ENCODE results near the gene GXYLT1. TPM values are rescaled to one million over a fixed set of nuclear protein-coding genes. Genes with fewer than 3 reads are reported as not detected.

GXYLT1 gene
- total RNA-seq: 10 to 100 TPM in 1 of 2 donors, 1 to 10 TPM in 1; 9.6 to 14.3 TPM

GRCh38 chr12:42144408-42145196, at the start of gene GXYLT1:
Gene GXYLT1, minus strand, starts transcription at chr12:42144874. Its CDS starts 228 bp downstream, at chr12:42144646.

Other genes starting within 250 kb of the GXYLT1 start
- gene YAF2, start 93.4 kb upstream of the GXYLT1 start, total RNA-seq: 10 to 100 TPM in 1 of 2 donors, 1 to 10 TPM in 1; 10.0 to 14.8 TPM
- 10 to 100 TPM; 16.3 to 20.6 TPM for gene ZCRB1, start 181.2 kb upstream of the GXYLT1 start, total RNA-seq
- gene PPHLN1, start 181.3 kb upstream of the GXYLT1 start, total RNA-seq: 10 to 100 TPM; 60.9 to 75.9 TPM